ENCODE measurements around the gene HAUS1.

HAUS1 gene

DNA sequence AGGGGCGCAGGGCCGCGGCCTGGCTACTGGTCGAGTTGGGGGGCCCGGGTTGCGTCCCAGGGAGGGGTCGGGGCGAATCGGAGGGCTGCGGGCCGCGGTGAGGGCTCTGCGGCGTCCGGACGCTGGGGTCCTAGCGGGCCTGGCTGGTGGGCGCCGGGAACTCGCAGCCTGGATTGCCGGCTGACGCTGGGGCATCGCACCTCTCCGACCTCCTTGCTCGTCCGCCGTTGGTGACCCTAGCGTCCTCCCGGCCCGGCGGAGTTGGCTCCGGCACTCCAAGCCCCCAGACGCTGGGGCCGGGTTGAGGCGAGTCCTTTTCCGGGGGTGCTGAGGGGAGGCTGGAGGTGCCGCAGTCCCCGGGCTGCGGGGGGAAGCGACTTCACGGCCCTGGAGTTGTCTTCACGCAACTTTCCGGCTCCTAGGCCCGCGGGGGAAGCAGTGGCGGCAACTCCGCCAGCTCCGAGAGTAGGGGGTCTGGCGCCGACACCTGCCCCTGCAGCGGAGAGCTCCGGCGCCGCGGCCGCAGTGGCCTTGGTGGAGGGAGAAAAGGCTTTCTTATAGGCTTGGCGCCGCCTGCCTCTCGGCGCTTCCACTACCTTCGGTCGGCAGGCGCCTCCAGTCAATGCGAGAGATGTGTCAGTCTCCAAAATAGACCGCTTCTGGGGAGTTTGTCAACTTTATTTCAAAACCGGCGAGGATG lies 70.3 kb downstream of the HAUS1 start:
- peak overlapping the region; percentile 82 for H3K27ac ChIP-seq
- no peak for DNase-seq (ENCODE audit: low read depth, low spot score)

DNA sequence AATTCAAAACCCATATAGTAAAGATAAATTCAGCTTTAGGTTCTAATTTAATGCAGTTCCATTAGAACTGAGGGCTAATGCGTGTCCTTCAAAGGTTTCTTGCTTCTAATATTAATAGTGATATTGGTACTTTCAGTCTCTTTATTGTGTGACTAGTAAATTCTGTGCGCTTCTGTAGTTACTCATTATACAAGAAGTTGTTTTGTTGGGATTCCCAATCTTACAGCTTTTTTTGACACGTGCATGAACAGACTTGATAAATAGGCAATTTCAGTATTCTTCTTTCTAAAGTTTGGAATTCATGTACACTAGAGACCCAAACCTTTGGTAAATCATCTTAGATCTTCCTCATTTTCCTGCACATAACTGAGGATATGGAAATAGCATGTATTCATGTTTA lies 71.8 kb downstream of the HAUS1 start:
- no peak overlapping the region for H3K27ac ChIP-seq
- DNase-seq (ENCODE audit: low read depth, low spot score) = no peak

Measured in epithelial cell of prostate (primary cell).